Measurements from ENCODE around the gene IL1RAPL1.

DNA sequence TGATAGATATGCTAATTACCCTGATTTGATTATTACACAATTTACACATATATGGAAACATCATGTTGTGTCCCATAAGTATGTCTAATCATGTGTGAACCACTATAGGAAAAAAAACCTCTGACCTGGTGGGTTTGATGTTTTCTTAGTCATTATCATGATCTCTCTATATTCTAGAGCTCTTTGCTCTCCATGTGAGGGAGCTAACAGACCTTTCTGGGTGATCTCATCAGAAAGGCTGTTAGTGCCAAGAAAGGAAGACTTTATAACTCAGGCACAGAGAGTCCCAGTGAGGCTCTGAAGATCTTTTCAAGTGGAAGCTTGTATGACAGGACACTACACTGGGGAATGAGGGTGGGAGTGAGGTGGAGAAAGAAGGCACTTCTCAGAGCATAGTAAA is 1100.4 kb downstream of the IL1RAPL1 start:
- TF ChIP-seq, protein P1, sequence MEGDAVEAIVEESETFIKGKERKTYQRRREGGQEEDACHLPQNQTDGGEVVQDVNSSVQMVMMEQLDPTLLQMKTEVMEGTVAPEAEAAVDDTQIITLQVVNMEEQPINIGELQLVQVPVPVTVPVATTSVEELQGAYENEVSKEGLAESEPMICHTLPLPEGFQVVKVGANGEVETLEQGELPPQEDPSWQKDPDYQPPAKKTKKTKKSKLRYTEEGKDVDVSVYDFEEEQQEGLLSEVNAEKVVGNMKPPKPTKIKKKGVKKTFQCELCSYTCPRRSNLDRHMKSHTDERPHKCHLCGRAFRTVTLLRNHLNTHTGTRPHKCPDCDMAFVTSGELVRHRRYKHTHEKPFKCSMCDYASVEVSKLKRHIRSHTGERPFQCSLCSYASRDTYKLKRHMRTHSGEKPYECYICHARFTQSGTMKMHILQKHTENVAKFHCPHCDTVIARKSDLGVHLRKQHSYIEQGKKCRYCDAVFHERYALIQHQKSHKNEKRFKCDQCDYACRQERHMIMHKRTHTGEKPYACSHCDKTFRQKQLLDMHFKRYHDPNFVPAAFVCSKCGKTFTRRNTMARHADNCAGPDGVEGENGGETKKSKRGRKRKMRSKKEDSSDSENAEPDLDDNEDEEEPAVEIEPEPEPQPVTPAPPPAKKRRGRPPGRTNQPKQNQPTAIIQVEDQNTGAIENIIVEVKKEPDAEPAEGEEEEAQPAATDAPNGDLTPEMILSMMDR (IDR thresholded peaks at IDR 0.05) = no peak
- no peak for TF ChIP-seq POLR2A (IDR thresholded peaks at IDR 0.05)
